ENCODE data around the gene RBM47. TPM values are rescaled to one million over a fixed set of nuclear protein-coding genes. Genes with fewer than 3 reads are reported as not detected.

The RBM47 gene
- total RNA-seq, 2 experiments from 2014 or later = 0.27 to 0.92 TPM

- no peak for TF ChIP-seq CTCF (IDR thresholded peaks at IDR 0.05)
- peaks cover 2% of the 10 kb centered on the region for H3K9me3 Mint-ChIP-seq
- no peak overlapping the region for H3K4me3 Mint-ChIP-seq
- H3K27me3 Mint-ChIP-seq = no peaks in the 10 kb centered on the region
- H3K9me3 ChIP-seq (ENCODE audit: control insufficient read depth in 1 of 2, insufficient read depth in 1 of 2, low read length in 2 of 2) = no peaks in the 10 kb centered on the region
- no peak overlapping the region for H3K27ac Mint-ChIP-seq
- H3K4me1 ChIP-seq (ENCODE audit: insufficient read depth, low read length) = no peaks in the 10 kb centered on the region
- no peaks in the 10 kb centered on the region for H3K36me3 ChIP-seq (ENCODE audit: insufficient read depth, low read length)
- no peak overlapping the region for H3K27ac ChIP-seq (ENCODE audit: low read depth in 1 of 2, low read length in 2 of 2)
- ChIA-PET CTCF (no interaction called here), POLR2A (no interaction called here)
- H3K4me1 Mint-ChIP-seq (ENCODE audit: low read depth) = no peaks in the 10 kb centered on the region
- intact Hi-C loops (cut with DNase I, micrococcal nuclease) = no loop called here
- DNase-seq (no peak), ATAC-seq (ENCODE audit: poor library complexity) (no peak)
- no peak overlapping the region for H3K4me3 ChIP-seq (ENCODE audit: low read length)
- no peaks in the 10 kb centered on the region for H3K27me3 ChIP-seq (ENCODE audit: control insufficient read depth in 1 of 2, insufficient read depth in 2 of 2, low read length in 2 of 2)
- H3K36me3 Mint-ChIP-seq (ENCODE audit: low read depth) = no peaks in the 10 kb centered on the region
These were observed 37.6 kb downstream of the RBM47 start for GRCh38 chr4:40592034-40592433.

DNA sequence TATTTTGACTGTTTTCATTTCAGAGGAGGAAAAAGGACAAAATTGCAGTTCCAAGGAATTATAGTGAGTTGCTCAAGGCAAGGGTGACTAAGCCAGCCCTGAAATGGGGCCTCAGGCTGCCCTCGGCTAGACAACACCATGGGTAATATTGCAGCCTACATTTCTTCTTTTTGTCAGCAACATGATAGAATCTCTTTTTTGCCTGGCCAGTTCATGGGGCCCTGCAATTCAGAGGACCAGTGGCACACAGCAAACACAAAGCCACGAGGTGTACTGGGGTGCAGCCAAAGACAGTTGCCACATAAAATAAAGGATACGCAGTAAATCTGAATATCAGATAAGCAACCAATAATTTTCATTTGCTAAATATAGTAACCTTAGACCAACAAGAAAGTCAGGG is 41.8 kb downstream of the RBM47 start:
- DNase-seq (peak in 2 of 14 experiments; percentile 39 to 53), ATAC-seq (ENCODE audit: poor library complexity) (no peak)
- peaks cover under 1% of the 10 kb centered on the region for H3K27me3 Mint-ChIP-seq
- H3K36me3 ChIP-seq (ENCODE audit: insufficient read depth, low read length) = no peaks in the 10 kb centered on the region
- no peaks in the 10 kb centered on the region for H3K4me1 Mint-ChIP-seq (ENCODE audit: low read depth)
- peaks cover 2% of the 10 kb centered on the region for H3K9me3 Mint-ChIP-seq
- H3K4me3 Mint-ChIP-seq = no peak overlapping the region
- intact Hi-C loops (cut with DNase I, micrococcal nuclease) = no loop called here
- TF ChIP-seq CTCF (IDR thresholded peaks at IDR 0.05) = no peak
- H3K9me3 ChIP-seq (ENCODE audit: control insufficient read depth in 1 of 2, insufficient read depth in 1 of 2, low read length in 2 of 2) = no peaks in the 10 kb centered on the region
- H3K36me3 Mint-ChIP-seq (ENCODE audit: low read depth) = no peaks in the 10 kb centered on the region
- no peak overlapping the region for H3K27ac ChIP-seq (ENCODE audit: low read depth in 1 of 2, low read length in 2 of 2)
- H3K4me1 ChIP-seq (ENCODE audit: insufficient read depth, low read length) = no peaks in the 10 kb centered on the region
- POLR2A ChIA-PET = no interaction called here
- no peak overlapping the region for H3K4me3 ChIP-seq (ENCODE audit: low read length)
- H3K27ac Mint-ChIP-seq = no peak overlapping the region
- CTCF ChIA-PET = no interaction called here
- H3K27me3 ChIP-seq (ENCODE audit: control insufficient read depth in 1 of 2, insufficient read depth in 2 of 2, low read length in 2 of 2) = no peaks in the 10 kb centered on the region

GRCh38 chr4:40587351-40587750 is 42.3 kb downstream of the RBM47 start:
- ChIA-PET CTCF (no interaction called here), POLR2A (no interaction called here)
- H3K27ac Mint-ChIP-seq = no peak overlapping the region
- no peaks in the 10 kb centered on the region for H3K27me3 ChIP-seq (ENCODE audit: control insufficient read depth in 1 of 2, insufficient read depth in 2 of 2, low read length in 2 of 2)
- no peaks in the 10 kb centered on the region for H3K36me3 Mint-ChIP-seq (ENCODE audit: low read depth)
- no peak for TF ChIP-seq CTCF (IDR thresholded peaks at IDR 0.05)
- peaks cover 5% of the 10 kb centered on the region for H3K27me3 Mint-ChIP-seq
- H3K27ac ChIP-seq (ENCODE audit: low read depth in 1 of 2, low read length in 2 of 2) = no peak overlapping the region
- no peaks in the 10 kb centered on the region for H3K36me3 ChIP-seq (ENCODE audit: insufficient read depth, low read length)
- no peak overlapping the region for H3K4me3 Mint-ChIP-seq
- H3K9me3 Mint-ChIP-seq = peaks cover 2% of the 10 kb centered on the region
- no peaks in the 10 kb centered on the region for H3K4me1 Mint-ChIP-seq (ENCODE audit: low read depth)
- H3K9me3 ChIP-seq (ENCODE audit: control insufficient read depth in 1 of 2, insufficient read depth in 1 of 2, low read length in 2 of 2) = no peaks in the 10 kb centered on the region
- no peaks in the 10 kb centered on the region for H3K4me1 ChIP-seq (ENCODE audit: insufficient read depth, low read length)
- no peak overlapping the region for H3K4me3 ChIP-seq (ENCODE audit: low read length)
- no peak for DNase-seq
- no peak for ATAC-seq (ENCODE audit: poor library complexity)
- intact Hi-C loops (cut with DNase I, micrococcal nuclease) = no loop called here

Measured in CD4-positive, alpha-beta T cell (primary cell).